ENCODE data around the gene ATP2B2. TPM values are rescaled to one million over a fixed set of nuclear protein-coding genes. Genes with fewer than 3 reads are reported as not detected.

The ATP2B2 gene
- total RNA-seq, 1 experiment from 2014 or later: not detected

GRCh38 chr3:10529809-10530208, 24.4 kb upstream of the ATP2B2 start:
- no TSS peak for BruUV-seq (replicated peaks)
- CTCF ChIA-PET: no interaction called here
- intact Hi-C loops (cut with micrococcal nuclease; ENCODE audit: unreplicated experiment): no loop called here
- H3K27ac Mint-ChIP-seq (ENCODE audit: unreplicated experiment): no peak overlapping the region
- H3K4me3 Mint-ChIP-seq (ENCODE audit: low read depth, unreplicated experiment): no peak overlapping the region
- DNase-seq: no peak
- H3K9me3 Mint-ChIP-seq (ENCODE audit: low read depth, unreplicated experiment): no peaks in the 10 kb centered on the region
- H3K27me3 Mint-ChIP-seq (ENCODE audit: unreplicated experiment): peaks cover 88% of the 10 kb centered on the region
- TF ChIP-seq CTCF (IDR thresholded peaks at IDR 0.05; ENCODE audit: unreplicated experiment): no peak
- H3K36me3 Mint-ChIP-seq (ENCODE audit: insufficient read depth, unreplicated experiment): no peaks in the 10 kb centered on the region
- no peaks in the 10 kb centered on the region for H3K4me1 Mint-ChIP-seq (ENCODE audit: low read depth, unreplicated experiment)

DNA sequence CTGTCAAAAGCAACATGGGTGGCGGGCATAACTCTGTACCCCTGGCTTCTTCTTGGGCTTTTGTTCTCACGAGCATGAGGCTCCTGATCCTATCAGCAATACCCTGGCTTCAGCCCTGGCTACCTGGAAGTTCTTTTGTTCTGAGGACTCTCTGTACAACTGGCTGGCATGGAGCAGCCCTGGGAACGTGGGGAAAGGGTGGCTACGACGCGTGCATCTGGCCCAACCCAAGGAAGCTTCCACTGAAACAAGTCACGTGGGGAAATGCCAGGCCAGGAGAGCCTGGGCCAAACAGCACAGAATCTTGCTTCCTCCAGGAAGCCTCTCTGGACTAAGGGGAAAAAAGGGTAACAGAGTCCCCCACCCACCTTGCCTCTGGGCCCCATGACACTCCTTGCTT, 22.7 kb upstream of the ATP2B2 start:
- no TSS peak for BruUV-seq (replicated peaks)
- H3K27me3 Mint-ChIP-seq (ENCODE audit: unreplicated experiment): peaks cover 90% of the 10 kb centered on the region

GRCh38 chr3:10527295-10528001, 22.1 kb upstream of the ATP2B2 start:
- H3K9me3 Mint-ChIP-seq (ENCODE audit: low read depth, unreplicated experiment): no peaks in the 10 kb centered on the region
- no peak overlapping the region for H3K4me3 Mint-ChIP-seq (ENCODE audit: low read depth, unreplicated experiment)
- H3K4me1 Mint-ChIP-seq (ENCODE audit: low read depth, unreplicated experiment): no peaks in the 10 kb centered on the region
- no peak for DNase-seq
- intact Hi-C loops (cut with micrococcal nuclease; ENCODE audit: unreplicated experiment): no loop called here
- H3K27ac Mint-ChIP-seq (ENCODE audit: unreplicated experiment): no peak overlapping the region
- peaks cover 90% of the 10 kb centered on the region for H3K27me3 Mint-ChIP-seq (ENCODE audit: unreplicated experiment)
- CTCF ChIA-PET: no interaction called here
- no peaks in the 10 kb centered on the region for H3K36me3 Mint-ChIP-seq (ENCODE audit: insufficient read depth, unreplicated experiment)
- no TSS peak for BruUV-seq (replicated peaks)
- no peak for TF ChIP-seq CTCF (IDR thresholded peaks at IDR 0.05; ENCODE audit: unreplicated experiment)

More for the DNA sequence above, 22.7 kb upstream of the ATP2B2 start:
- CTCF ChIA-PET: no interaction called here
- TF ChIP-seq CTCF (IDR thresholded peaks at IDR 0.05; ENCODE audit: unreplicated experiment): no peak
- no peak overlapping the region for H3K27ac Mint-ChIP-seq (ENCODE audit: unreplicated experiment)
- no peaks in the 10 kb centered on the region for H3K4me1 Mint-ChIP-seq (ENCODE audit: low read depth, unreplicated experiment)
- no peak for DNase-seq
- H3K36me3 Mint-ChIP-seq (ENCODE audit: insufficient read depth, unreplicated experiment): no peaks in the 10 kb centered on the region
- intact Hi-C loops (cut with micrococcal nuclease; ENCODE audit: unreplicated experiment): no loop called here
- H3K9me3 Mint-ChIP-seq (ENCODE audit: low read depth, unreplicated experiment): no peaks in the 10 kb centered on the region
- no peak overlapping the region for H3K4me3 Mint-ChIP-seq (ENCODE audit: low read depth, unreplicated experiment)

GRCh38 chr3:10526366-10526765, 21.0 kb upstream of the ATP2B2 start:
- BruUV-seq (replicated peaks): no TSS peak
- intact Hi-C loops (cut with micrococcal nuclease; ENCODE audit: unreplicated experiment): no loop called here
- CTCF ChIA-PET: interaction anchor here (0.6 kb wide), 1 partner anchor 1513 kb away, joined by 6 read pairs; no protein-coding TSS in a partner anchor

More at GRCh38 chr3:10526366-10526765, 21.0 kb upstream of the ATP2B2 start:
- H3K9me3 Mint-ChIP-seq (ENCODE audit: low read depth, unreplicated experiment): no peaks in the 10 kb centered on the region
- no peak overlapping the region for H3K4me3 Mint-ChIP-seq (ENCODE audit: low read depth, unreplicated experiment)
- TF ChIP-seq CTCF (IDR thresholded peaks at IDR 0.05; ENCODE audit: unreplicated experiment): no peak
- H3K4me1 Mint-ChIP-seq (ENCODE audit: low read depth, unreplicated experiment): no peaks in the 10 kb centered on the region
- no peaks in the 10 kb centered on the region for H3K36me3 Mint-ChIP-seq (ENCODE audit: insufficient read depth, unreplicated experiment)
- no peak overlapping the region for H3K27ac Mint-ChIP-seq (ENCODE audit: unreplicated experiment)
- DNase-seq: no peak
- peaks cover 90% of the 10 kb centered on the region for H3K27me3 Mint-ChIP-seq (ENCODE audit: unreplicated experiment)
